GM21528 (cell line): ENCODE results near the gene FMOD.
A peak's percentile ranks its signal among the peaks of the same experiment; 100 is the strongest.
"Not testable (repeated sequence)": the region's sequence is repeated elsewhere in the genome, so short reads cannot be mapped to it uniquely, and the experiment has no call there.

Experiments used
- ATAC-seq: cut with Tn5 transposase; IDR thresholded peaks from one replicate; pipeline ENCODE4 v1.9.1; 2021; ENCODE audit warnings: mild to moderate bottlenecking, moderate library complexity; ENCODE audit not compliant: unreplicated experiment, low FRiP score

Gene FMOD

GRCh38 chr1:203307641-203308126, 43.2 kb downstream of the FMOD start:
- no peak for ATAC-seq

GRCh38 chr1:203306965-203307541, 43.9 kb downstream of the FMOD start:
- ATAC-seq: no peak

GRCh38 chr1:203306089-203306964, 44.6 kb downstream of the FMOD start:
- no peak for ATAC-seq

GRCh38 chr1:203305809-203306088, 45.2 kb downstream of the FMOD start:
- ATAC-seq: peak; percentile 8

GRCh38 chr1:203304919-203305808, 45.8 kb downstream of the FMOD start, which contains the start of gene BTG2:
Gene BTG2, plus strand, starts transcription at chr1:203305519. Its CDS starts 88 bp downstream, at chr1:203305607.
- peak; percentile 65 for ATAC-seq

- no peak for ATAC-seq
These were observed 46.5 kb downstream of the FMOD start for GRCh38 chr1:203304391-203304918.

GRCh38 chr1:203302894-203303293, 48.0 kb downstream of the FMOD start:
- no peak for ATAC-seq

- no peak for ATAC-seq
These were observed 48.5 kb downstream of the FMOD start for GRCh38 chr1:203302456-203302855.

GRCh38 chr1:203301331-203301668, 49.6 kb downstream of the FMOD start:
- ATAC-seq: no peak

GRCh38 chr1:203300441-203301330, 50.2 kb downstream of the FMOD start:
- no peak for ATAC-seq

- ATAC-seq: not testable (repeated sequence)
These were observed 51.0 kb downstream of the FMOD start for GRCh38 chr1:203299719-203300429.

- ATAC-seq: no peak
These were observed 51.8 kb downstream of the FMOD start for GRCh38 chr1:203299169-203299568.

GRCh38 chr1:203296460-203297073, 54.4 kb downstream of the FMOD start:
- ATAC-seq: no peak

- no peak for ATAC-seq
These were observed 55.1 kb downstream of the FMOD start for GRCh38 chr1:203295796-203296195.

GRCh38 chr1:203291201-203292096, 59.5 kb downstream of the FMOD start:
- no peak for ATAC-seq
